GM23248 (cell line): ENCODE results near the gene PRODH2. TPM values are rescaled to one million over a fixed set of nuclear protein-coding genes. Genes with fewer than 3 reads are reported as not detected.

Experiments
- DNase-seq: peaks from one replicate; pipeline ENCODE4 v3.0.0-alpha.2; 2015
- H2AFZ ChIP-seq: fragments of 200-600 bp; sonication (generic); 2 replicates; pipeline ENCODE4 v1.6.1; 2016; ENCODE audit warnings: antibody characterized with exemption
- H3F3A ChIP-seq: fragments of 200-600 bp; sonication (generic); 2 replicates; pipeline ENCODE4 v1.6.1; 2016; ENCODE audit warnings: mild to moderate bottlenecking, antibody characterized with exemption, mixed run types; ENCODE audit not compliant: insufficient read depth
- H3K27ac ChIP-seq: fragments of 200-600 bp; sonication (generic); 2 replicates; pipeline ENCODE4 v1.5.1; 2016; ENCODE audit warnings: mild to moderate bottlenecking
- H3K27me3 ChIP-seq: fragments of 200-600 bp; sonication (generic); replicated peaks from 2 replicates; pipeline ENCODE4 v1.6.1; 2016; ENCODE audit warnings: mild to moderate bottlenecking; ENCODE audit not compliant: insufficient read depth
- H3K36me3 ChIP-seq: fragments of 200-600 bp; sonication (generic); 2 replicates; pipeline ENCODE4 v1.6.1; 2016; ENCODE audit warnings: low read depth, mild to moderate bottlenecking
- H3K4me1 ChIP-seq: fragments of 200-600 bp; sonication (generic); 2 replicates; pipeline ENCODE4 v1.6.1; 2016; ENCODE audit warnings: mild to moderate bottlenecking; ENCODE audit not compliant: insufficient read depth
- H3K4me2 ChIP-seq: fragments of 200-600 bp; sonication (generic); one replicate; pipeline ENCODE4 v1.6.1; 2016; ENCODE audit warnings: mild to moderate bottlenecking; ENCODE audit not compliant: unreplicated experiment
- H3K4me3 ChIP-seq: fragments of 200-600 bp; sonication (generic); 2 replicates; pipeline ENCODE4 v1.5.1; 2016; ENCODE audit warnings: mild to moderate bottlenecking
- H3K79me2 ChIP-seq: fragments of 200-600 bp; sonication (generic); 2 replicates; pipeline ENCODE4 v1.6.1; 2016; ENCODE audit warnings: mild to moderate bottlenecking; ENCODE audit not compliant: insufficient read depth
- H3K9ac ChIP-seq: fragments of 200-600 bp; sonication (generic); 2 replicates; pipeline ENCODE4 v1.6.1; 2016; ENCODE audit warnings: mild to moderate bottlenecking
- H3K9me2 ChIP-seq: fragments of 200-600 bp; sonication (generic); 2 replicates; pipeline ENCODE4 v1.6.1; 2016; ENCODE audit warnings: mixed run types, mild to moderate bottlenecking, moderate library complexity; ENCODE audit not compliant: insufficient read depth
- H3K9me3 ChIP-seq: fragments of 200-600 bp; sonication (generic); one replicate; pipeline ENCODE4 v1.6.1; 2017; ENCODE audit warnings: low read depth
- H4K20me1 ChIP-seq: fragments of 200-600 bp; sonication (generic); 2 replicates; pipeline ENCODE4 v1.6.0; 2016; ENCODE audit not compliant: insufficient read depth
- EZH2 ChIP-seq: fragments of 200-600 bp; sonication (generic); IDR thresholded peaks from 2 replicates; pipeline ENCODE4 v1.6.1; 2018; ENCODE audit warnings: antibody characterized with exemption, mild to moderate bottlenecking; ENCODE audit not compliant: insufficient read depth, poor library complexity, severe bottlenecking
- EZH2phosphoT487 ChIP-seq: fragments of 200-600 bp; sonication (generic); IDR thresholded peaks from 2 replicates; pipeline ENCODE4 v1.6.1; 2018; ENCODE audit warnings: antibody characterized with exemption, moderate library complexity, mild to moderate bottlenecking, low read depth; ENCODE audit not compliant: insufficient read depth
- WGBS, 2 experiments: methylation state at CpG; one replicate each; pipeline ENCODE4 v1.1.6; 2015 to 2017; ENCODE audit warnings: low lambda C conversion rate in 2 of 2, low coverage in 1 of 2; ENCODE audit errors: missing lambda C conversion rate in 2 of 2; 5-methylcytosine and 5-hydroxymethylcytosine counted together
- in situ Hi-C: fragments of 300-500 bp; cut with MboI; formaldehyde crosslinking; loops from 2 replicates; pipeline ENCODE4 v1.15.0; 2020
- polyA plus RNA-seq: library from polyadenylated mRNA; unstranded; fragments of >200 nt; fragmentation: Nextera tagmentation; extraction: Ambion mirVana; gene quantifications from 2 replicates; pipeline ENCODE4 v1.2.1, GENCODE V29; 2016
- total RNA-seq: library from RNA; depleted of rRNA; stranded (reverse); fragments of >200 nt; shearing (Covaris generic); gene quantifications from 2 replicates; pipeline ENCODE4 v1.2.3, GENCODE V29; 2014

The PRODH2 gene
- total and polyA plus RNA-seq, 2 experiments from 2014 or later: not detected

- peak within 1 kb of the TSS; percentile 79 for H2AFZ ChIP-seq
- peak within 1 kb of the TSS; percentile 91 for H3K4me2 ChIP-seq
- peaks cover 3% of the 10 kb centered on the region; the same call in 1 of the 2 replicates for H3F3A ChIP-seq
- no peak for TF ChIP-seq EZH2
- no peak for TF ChIP-seq EZH2phosphoT487
- H3K79me2 ChIP-seq: peaks cover 31% of the 10 kb centered on the region
- no peaks in the 10 kb centered on the region for H3K27me3 ChIP-seq
- H3K9me2 ChIP-seq: no peaks in the 10 kb centered on the region
- peak; percentile 99 for DNase-seq
- H4K20me1 ChIP-seq: no peaks in the 10 kb centered on the region
- in situ Hi-C loops: no loop called here
- H3K4me1 ChIP-seq: peaks cover 21% of the 10 kb centered on the region
- peak within 1 kb of the TSS; percentile 95 for H3K9ac ChIP-seq
- peak within 1 kb of the TSS; percentile 84 for H3K4me3 ChIP-seq
- peaks cover 10% of the 10 kb centered on the region; the same call in 1 of the 2 replicates for H3K36me3 ChIP-seq
- 0 to 1% methylated on average over 53 of the region's 53 CpGs for WGBS, 2 experiments
- H3K9me3 ChIP-seq: no peaks in the 10 kb centered on the region
- peak within 1 kb of the TSS; percentile 97 for H3K27ac ChIP-seq
These were observed 54.7 kb downstream of the PRODH2 start, which contains the start of gene PROSER3 for GRCh38 chr19:35757749-35758608. Gene PROSER3, plus strand, starts transcription at chr19:35758176. Its CDS starts 40 bp downstream, at chr19:35758216.

DNA sequence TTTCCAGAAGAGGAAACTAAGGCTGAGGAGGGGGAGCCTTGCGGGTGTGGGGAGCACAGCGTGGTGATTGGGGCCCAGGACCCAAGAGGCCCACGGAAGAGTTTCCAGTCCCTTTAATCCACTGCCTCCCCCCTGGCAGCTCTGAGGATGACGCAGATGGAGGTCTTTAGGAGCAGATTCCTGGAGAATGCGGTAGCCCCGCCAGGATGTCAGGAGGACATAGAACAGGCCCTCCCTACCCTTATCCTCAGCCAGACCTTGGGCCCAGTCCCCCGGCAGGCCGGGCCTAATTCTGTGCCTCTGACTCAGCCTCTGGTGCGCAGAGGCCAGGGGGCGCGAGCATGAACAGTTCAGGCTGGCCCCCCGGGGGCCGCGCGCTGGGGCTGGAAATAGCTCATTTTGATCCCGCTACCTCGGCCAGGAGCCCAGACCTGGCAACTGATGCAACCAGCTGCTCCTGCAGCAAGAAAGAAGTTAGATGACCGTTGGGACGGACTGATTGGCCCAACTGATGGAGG, 55.4 kb downstream of the PRODH2 start:
- Histone ChIP-seq H3K9me2 (no peaks in the 10 kb centered on the region), H3K9ac (peak overlapping the region; percentile 86), H3K36me3 (peaks cover 9% of the 10 kb centered on the region; the same call in 1 of the 2 replicates), H3F3A (peaks cover 3% of the 10 kb centered on the region; the same call in 1 of the 2 replicates), H3K4me3 (peak overlapping the region; percentile 84), H4K20me1 (no peaks in the 10 kb centered on the region), H3K9me3 (no peaks in the 10 kb centered on the region), H3K4me2 (peak overlapping the region; percentile 91), H3K4me1 (peaks cover 21% of the 10 kb centered on the region), H3K79me2 (peaks cover 31% of the 10 kb centered on the region), H2AFZ (peak overlapping the region; percentile 42), H3K27me3 (no peaks in the 10 kb centered on the region), H3K27ac (peak overlapping the region; percentile 97)
- in situ Hi-C loops: no loop called here
- WGBS, 2 experiments: 1 to 2% methylated on average over 19 of the region's 19 CpGs
- TF ChIP-seq EZH2 (no peak), EZH2phosphoT487 (no peak)
- DNase-seq: peak; percentile 93

- 3 to 4% methylated on average over 36 to 49 of the region's 52 CpGs for WGBS, 2 experiments
These were observed 56.0 kb downstream of the PRODH2 start, which contains the start of gene HSPB6 for GRCh38 chr19:35756377-35757230. Gene HSPB6, minus strand, starts transcription at chr19:35757029. Its CDS starts 21 bp downstream, at chr19:35757008.

More at GRCh38 chr19:35756377-35757230, 56.0 kb downstream of the PRODH2 start, which contains the start of gene HSPB6:
- Histone ChIP-seq H3K4me3 (peak within 1 kb of the TSS; percentile 84), H3K9me2 (no peaks in the 10 kb centered on the region), H3K4me2 (peak within 1 kb of the TSS; percentile 91), H2AFZ (peak within 1 kb of the TSS; percentile 42), H3K4me1 (peaks cover 21% of the 10 kb centered on the region), H3K27me3 (no peaks in the 10 kb centered on the region), H3K36me3 (peaks cover 4% of the 10 kb centered on the region; the same call in 1 of the 2 replicates), H3K9me3 (no peaks in the 10 kb centered on the region), H3K27ac (peak within 1 kb of the TSS; percentile 97), H3K79me2 (peaks cover 31% of the 10 kb centered on the region), H3F3A (peaks cover 3% of the 10 kb centered on the region; the same call in 1 of the 2 replicates), H3K9ac (peak within 1 kb of the TSS; percentile 86), H4K20me1 (no peaks in the 10 kb centered on the region)
- in situ Hi-C loops: no loop called here
- DNase-seq: peak; percentile 80
- TF ChIP-seq EZH2phosphoT487 (no peak), EZH2 (no peak)
